Kidney capillary endothelial cell (primary cell): ENCODE measurements around the gene SYPL1.

Experiments used
- DNase-seq: peaks from one replicate; pipeline ENCODE4 v3.0.0-alpha.2; 2018; ENCODE audit warnings: low spot score

Gene SYPL1

DNA sequence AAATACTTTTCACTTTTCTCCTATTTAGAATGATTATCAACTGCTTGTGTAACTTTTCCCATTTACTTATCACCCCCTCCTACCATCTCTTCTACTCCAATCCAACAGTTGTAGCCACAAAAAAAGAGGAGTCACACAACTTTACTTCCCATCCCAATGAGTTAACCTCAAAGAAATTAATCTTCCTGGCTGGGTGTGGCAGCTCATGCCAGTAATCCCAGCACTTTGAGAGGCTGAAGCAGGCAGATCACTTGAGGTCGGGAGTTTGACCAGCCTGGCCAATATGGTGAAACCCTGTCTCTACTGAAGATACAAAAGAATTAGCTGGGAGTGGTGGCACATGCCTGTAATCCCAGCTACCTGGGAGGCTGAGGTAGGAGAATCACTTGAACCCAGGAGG lies 19.9 kb downstream of the SYPL1 start:
- no peak for DNase-seq

DNA sequence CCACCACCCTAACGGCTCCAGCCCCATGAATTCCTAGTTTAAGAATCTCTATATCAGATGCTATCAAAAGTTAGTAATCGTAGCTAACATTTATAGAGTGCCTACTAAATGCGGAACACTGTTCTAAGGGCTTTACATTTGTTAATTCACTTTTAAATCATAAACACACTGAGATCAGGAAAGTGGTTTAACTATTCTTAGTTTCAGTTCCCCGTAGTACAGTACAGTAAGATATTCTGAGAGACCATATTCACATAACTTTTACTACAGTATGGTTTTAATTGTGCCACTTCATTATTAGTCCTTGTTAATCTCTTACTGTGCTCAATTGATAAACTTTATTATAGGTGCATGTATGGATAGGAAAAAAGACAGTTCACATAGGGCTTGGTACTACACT lies 22.5 kb downstream of the SYPL1 start:
- DNase-seq = no peak

DNA sequence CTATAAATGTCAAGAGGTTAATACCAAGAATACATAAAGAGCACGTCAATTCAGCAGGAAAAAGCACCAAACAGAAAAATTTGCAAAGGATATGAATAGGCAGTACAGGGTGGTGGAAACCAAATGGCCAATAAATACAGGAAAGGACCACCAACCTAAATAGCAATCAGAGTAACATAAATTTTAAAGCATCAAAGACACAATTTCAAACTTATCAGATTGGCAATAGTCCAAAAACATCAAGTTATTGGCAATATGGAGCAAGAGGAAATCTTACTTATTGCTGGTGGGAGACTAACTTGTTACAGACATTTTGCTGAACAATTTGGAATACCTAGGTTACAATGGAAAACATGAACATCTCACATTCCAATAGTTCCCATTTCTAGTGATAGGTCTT lies 24.1 kb downstream of the SYPL1 start:
- DNase-seq = no peak

DNA sequence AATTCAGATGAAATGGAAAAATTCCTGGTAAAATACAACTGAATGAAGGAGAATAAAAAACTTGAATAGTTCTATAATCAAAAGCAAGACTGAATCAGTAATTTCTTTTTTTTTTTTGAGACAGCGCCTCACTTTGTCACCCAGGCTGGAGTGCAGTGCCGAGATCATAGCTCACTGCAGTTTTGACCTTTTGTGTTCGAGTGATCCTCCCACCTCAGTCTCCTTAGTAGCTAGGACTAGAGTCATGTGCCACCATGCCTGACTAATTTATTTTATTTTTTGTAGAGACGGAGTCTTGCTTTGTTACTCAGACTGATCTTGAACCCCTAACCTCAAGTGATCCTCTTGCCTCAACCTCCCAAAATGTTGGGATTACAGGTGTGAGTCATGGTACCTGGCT lies 26.1 kb downstream of the SYPL1 start:
- no peak for DNase-seq

DNA sequence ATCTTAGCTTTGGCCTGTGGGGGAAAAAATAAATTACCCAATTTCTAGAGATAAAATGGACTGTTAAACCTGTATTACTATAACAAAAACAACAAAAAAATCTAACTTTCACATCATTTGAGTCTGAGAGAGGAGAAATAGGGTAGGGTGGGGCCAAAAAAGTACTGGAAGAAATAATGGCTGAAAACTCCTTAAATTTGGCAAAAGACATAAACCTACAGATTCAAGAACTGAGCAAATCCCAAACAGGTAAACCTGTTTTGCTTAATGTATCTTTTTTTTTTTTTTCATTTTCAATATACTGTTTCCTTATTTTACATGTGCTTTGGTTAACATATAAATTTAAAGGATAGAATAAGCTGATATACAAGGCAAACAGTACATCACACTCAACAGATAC lies 27.1 kb downstream of the SYPL1 start:
- no peak for DNase-seq

DNA sequence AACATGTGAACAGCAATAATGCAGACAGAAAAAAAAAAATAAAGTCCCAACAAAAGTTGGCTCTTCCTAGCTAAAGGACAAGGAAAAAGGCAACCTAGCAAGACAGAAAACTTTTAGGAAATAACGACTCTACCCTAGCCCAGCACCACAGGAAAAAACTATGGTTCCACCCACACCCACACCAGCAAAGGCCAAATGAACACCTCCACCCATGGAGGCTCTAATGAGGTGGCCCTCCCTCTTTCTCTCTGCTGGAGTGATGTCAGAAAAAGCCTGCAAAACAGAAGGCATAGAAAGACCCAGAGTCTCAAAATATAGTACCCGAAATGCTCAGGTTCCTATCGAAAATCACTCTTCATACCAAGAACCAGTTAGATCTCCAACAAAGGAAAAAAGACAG lies 28.4 kb downstream of the SYPL1 start:
- no peak for DNase-seq

DNA sequence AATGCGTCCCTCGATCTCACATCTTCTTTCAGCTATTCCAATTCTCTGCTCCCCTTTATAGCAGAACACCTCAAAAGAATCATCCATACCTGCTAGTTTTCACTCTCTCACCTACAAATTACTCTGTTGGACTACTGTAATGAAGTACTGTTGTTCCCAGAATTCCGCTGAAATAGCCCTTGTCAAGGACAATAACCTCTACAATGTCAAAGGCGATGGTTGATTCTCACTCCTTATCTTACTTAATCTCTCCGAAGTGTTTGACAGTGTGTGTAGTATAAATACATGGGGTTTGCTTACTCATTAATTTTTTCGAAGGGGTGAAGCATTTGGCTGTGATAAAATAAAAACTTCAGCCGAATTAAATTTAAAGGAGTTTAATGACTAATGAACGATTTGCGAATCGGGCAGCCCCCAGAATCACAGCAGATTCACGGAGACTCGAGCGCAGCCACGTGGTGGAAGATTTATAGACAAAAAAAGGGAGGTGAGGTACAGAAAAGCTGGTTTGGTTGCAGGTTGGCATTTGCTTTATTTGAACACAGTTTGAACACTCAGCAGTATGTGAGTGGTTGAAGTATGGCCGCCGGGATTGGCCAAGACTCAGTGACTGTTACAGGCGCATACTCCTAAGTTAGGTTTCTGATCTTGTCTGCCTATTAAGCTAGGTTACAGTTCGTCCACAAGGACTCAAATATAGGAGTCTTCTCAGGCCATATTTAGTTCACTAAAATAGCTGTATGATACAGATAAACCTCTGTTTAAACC lies 29.8 kb downstream of the SYPL1 start:
- DNase-seq = no peak

DNA sequence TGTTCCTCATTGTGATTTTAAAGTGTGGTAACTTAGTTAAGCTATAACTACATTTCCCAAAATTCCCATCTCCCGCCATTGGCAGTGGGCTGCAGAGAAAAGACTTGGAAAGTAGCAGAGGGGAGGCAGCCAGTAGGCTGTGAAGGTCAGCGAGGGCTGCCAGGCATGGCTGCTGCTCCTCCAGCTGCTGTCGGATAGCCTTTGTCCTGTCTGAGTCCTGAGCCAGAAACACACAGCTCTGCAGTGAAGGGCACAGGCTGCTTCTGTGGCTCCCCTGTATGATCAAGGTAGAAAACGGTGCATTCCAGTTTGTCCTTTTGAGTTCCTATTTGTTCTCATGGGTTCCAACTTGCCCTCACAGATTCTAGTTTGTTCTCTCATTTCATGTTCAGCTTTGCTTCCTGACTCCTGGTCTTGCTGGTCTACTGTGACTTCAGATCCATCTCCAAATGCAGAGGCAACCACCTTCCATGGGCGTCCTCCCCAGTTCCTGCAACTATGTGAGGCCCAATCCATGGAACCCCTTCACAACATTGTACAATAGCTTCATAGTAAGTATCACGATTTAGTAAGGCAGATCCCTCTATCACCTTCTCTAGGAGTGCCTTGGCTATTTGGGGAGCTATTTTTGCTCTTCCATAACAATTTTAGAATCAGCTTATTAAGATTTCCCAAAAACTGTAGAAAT lies 31.7 kb downstream of the SYPL1 start:
- no peak for DNase-seq

DNA sequence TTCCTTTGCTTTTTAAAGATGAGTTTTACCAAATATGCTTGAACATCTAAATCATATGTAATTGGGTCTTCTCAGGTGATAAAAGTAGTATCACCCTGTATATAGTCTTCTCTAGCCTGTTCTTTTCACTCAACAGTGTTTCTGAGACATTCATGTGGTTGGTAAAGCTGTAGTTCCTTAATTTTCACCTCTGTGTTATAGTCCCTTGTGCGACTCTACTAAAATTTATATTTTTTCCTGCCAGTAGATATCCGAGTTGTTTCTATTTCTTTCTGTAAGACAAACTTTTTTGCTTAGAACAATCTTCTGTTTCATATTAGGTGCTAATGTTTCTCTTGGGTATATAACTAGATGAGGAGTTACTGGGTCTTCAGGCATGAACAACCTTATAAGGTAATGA lies 35.6 kb downstream of the SYPL1 start:
- DNase-seq = no peak

DNA sequence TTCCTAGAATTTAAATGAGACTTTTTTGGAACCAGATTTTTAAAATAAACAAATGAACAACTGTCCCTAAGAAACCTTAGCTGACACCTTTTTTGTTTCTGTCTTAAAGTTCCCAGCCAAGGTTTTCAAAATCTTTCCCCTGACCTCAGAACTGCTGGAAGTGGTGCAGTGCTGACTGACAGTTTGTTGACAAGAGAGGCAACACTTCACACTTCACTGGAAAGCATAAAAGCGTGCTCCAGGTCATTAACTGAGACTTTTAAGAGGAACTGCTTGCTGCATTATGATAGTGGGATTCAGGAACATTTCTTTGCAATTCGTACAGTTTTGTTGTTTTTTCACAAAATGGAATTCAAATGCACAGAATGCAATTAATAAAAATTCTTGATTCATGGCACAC lies 36.2 kb downstream of the SYPL1 start:
- no peak for DNase-seq

DNA sequence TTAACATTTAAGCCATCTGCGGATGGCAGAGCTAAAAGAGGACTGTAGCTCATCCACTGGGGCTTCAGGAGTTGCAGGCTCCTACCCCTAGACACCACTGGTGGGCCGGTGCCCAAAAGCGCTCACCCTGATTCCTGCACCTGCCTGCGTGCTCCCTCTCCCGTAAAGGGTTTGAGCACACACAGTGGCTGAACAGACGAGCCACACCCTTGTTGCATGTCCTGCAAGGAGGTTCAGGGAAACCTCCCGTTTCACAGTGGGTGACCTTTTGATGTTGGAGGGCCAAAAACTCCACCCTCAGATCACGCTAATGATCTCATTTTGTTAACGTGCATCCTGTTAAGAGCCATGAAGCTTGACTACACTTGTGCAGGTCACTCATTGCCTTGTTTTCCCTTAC lies 37.9 kb downstream of the SYPL1 start:
- DNase-seq = no peak

DNA sequence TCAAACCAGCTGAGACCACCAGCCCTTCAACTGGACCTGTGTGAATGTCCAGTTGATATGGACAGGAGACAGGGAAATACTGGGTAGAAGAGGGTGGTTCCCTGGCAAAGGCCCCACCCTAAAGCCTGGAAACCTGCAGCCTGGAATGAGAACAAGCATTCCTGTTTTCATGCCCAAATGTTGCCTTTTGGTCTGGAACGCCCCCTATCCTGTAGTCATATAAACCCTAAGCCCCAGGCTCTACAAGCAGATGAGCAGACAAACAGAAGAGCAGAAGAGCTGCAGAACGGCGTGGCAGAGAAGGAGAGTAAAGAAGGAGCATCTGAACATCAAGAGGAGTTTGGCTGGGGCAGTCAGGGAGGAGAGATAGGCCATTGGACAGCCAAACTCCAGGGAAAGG lies 38.4 kb downstream of the SYPL1 start:
- DNase-seq = no peak

DNA sequence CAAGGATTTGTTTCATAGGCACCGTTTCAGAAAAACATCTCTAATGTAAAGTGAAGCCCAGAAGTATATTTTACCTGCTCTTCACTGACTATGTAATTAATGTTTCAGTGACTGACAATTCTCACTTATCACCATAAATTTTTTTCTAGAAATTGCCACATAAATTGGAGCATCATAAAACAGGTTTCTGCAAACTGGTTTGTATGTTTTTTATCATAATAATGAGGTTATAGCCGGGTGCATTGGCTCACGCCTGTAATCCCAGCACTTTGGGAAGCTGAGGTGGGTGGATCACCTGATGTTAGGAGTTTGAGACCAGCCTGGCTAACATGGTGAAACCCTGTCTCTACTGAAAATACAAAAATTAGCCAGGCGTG lies 39.4 kb downstream of the SYPL1 start:
- DNase-seq = no peak

DNA sequence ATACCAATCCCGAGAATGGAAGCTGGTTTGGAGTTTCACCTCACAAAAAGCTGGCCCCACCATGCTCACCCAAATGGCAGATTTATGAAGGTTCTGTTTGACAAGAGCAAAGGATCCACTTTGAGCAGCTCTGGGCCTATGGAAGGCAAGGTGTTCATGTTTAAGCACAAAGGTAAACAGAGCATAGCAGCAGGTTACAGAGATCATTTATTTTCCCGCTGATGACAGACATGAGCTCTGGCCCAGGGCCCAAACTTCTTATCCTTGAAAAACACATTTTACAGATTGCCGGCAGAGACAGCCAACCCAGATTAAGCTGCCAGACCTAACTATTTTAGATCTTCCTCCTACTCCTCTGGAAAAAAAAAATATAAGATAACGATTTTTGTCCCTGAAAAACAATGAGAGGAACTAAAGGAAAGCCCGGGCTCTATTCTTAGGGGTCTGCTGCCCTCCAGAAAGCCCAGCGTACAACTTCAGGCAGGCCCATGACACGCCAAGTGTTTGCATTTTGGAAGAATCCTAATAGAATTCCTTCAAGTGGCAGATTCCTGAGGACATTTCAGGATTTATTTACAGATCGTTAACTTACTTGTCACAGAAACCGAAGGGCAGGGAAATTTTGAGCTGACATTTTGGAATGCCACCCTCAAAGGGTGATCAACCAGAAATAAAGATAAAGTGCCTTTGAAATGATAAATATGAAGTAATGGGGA lies 40.0 kb downstream of the SYPL1 start:
- DNase-seq = no peak

DNA sequence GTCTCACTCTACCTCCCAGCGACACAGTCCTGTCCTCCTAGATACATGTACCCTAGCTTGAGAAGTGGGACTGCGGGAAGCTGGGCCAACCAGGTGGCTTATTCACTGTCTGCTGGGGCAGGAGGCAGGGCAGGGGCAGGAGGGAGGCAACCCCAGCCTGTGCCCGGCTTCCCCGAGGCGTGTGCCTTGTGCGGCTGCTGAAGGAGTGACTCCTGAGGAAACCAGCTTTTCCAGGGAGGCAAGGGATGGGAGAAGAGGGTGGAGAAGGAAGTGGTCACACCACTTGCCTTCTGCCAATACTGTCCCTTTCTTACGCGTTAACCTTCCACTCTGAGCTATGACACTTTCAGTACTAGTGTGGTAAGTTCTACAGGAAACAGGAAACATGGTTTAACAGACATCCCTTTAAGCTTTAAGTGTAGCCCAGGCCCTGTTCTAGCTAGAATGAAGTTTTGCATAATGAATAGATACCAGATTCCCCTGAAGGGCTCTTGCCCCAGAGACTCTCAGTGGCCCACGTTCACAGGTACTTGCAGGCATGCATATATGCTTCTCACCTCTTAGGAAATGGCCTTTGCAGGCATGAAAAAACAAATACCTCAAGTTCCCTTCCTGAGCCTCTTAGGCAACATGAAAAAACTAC lies 40.6 kb downstream of the SYPL1 start:
- peak; percentile 56 for DNase-seq

DNA sequence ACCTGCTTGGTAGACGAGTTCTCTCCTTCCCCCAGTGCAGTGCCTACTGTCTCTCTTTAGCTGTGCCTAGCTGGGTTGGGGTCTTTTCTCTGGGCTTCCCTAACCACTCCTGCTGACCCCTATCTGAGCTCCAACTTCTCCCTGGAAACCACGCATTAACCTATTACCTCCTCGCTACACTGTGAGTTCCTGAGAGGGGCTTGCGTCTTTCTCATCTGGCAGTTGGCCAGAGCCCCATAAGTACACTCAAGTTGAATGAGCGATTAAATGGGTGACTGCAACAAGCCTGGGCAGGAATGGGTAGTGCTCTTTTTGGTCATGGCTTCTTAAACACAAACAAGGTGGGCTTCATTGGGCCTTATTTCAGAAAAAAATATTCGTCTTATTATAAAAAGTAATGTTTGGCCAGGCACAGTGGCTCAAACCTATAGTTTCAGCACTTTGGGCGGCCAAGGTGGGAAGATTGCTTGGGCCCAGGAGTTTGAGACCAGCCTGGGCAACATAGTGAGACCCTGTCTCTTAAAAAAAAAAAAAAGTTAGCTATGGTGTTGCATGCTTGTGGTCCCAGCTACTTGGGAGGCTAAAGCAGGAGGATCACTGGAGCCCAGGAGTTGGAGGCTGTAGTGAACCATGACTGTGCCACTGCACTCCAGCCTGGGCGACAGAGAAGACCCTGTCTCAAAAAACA lies 41.4 kb downstream of the SYPL1 start:
- DNase-seq = no peak

DNA sequence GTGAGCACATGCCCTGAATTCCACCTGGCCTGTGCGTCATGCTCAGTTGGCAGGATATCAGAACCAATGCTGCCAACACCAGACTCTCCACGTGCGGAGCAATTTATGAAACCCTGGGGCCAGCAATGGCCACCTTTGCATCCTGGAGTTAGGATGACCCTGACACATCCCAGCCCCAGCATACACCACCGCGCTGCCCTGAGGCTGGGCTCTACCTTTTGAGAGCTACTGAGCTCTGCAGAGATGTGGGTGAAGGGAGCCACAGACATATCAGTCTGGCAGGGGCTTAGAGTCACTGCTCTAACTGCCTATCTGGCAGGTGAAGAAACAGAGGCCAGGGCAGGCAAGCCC lies 41.9 kb downstream of the SYPL1 start:
- no peak for DNase-seq

DNA sequence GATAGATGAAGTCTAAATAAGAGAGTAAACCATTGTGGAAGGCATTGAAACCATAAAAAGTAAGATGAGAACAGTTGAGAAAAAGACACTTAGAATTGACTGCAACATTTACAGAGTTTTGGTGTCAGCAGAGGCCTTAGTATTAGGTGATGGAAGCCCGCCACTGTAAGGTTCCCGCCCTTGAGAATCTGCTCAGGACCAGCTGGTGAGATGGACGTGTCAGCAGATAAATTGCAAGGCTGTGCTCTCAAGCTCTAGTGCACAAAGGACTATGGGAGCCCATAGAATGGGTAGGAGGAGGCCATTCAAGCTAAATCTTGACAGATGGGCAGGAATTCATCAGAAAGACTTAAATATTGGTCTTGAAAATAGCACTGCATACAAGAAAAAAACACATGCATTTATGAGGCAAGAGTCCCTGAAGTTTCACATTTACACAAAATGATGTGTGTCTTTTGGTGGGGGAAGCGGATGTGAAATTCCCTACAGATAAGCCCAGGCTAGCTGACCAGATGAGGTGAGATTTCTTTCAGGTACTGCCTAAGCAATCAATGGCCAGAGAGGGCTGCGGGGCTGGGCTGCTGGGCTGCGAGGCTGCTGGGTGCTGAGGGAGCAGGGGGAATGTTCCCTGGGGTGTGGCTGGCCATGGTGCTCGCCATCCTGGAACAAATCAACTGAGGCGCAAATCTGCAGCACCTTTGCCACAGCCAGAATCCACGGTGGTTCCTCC lies 42.5 kb downstream of the SYPL1 start:
- DNase-seq = no peak

DNA sequence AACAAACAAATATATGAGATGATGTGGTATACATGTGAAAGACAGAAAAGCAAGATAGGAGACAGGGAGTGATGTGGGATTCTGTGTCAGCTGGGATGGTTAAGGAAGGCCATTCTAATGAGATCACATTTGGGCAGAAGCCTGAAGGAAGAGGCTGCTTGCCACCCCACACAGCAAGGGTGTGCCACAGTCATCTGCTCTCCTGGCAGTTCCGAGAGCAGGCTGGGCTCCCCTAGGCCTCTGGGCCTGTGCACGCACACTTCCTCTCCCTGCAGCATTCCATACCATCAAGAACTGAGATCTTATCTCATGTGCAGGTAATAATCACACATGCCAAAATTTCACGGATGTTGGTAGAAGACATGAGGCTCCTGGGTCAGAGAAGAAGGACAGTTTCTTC lies 43.1 kb downstream of the SYPL1 start:
- no peak for DNase-seq

DNA sequence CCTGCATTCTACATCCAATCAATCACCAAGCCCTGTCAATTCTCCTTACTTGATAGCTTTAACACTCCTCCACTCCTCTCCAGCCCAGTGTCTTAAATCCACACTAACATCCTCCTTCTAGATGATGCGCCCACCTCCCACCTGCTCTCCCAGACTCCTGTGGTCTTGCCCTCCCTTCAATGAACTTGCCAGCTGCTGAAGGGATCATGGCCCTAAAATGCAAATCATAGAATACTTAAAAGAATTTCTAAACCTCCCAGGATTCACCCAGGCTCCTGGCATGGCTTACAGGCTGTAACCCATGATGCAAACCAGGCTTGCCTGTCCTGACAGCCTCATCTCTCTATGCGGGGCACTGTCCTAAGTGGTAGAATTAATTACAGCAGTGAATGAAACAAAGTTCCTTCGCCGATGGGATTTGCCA lies 43.6 kb downstream of the SYPL1 start:
- no peak for DNase-seq

DNA sequence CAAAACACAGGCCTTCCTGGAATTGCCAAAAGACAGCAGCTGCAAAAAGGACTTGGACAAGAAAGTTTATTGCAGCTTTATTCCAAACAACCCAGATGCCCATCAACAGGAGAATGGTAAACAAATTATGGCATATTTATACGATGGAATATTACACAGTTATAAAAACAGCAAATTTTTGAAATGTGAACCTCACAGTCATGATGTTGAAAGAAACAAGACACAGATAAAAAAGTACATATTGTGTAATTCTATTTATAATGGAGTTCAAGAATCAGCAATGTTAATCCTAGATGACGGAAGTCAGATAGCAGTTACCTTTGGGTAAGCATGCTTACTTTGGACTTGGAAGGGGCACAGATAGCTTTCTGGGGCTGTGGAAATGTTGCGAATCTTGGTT lies 44.4 kb downstream of the SYPL1 start:
- no peak for DNase-seq
